ENCODE measurements around the gene TRIM38.

DNA sequence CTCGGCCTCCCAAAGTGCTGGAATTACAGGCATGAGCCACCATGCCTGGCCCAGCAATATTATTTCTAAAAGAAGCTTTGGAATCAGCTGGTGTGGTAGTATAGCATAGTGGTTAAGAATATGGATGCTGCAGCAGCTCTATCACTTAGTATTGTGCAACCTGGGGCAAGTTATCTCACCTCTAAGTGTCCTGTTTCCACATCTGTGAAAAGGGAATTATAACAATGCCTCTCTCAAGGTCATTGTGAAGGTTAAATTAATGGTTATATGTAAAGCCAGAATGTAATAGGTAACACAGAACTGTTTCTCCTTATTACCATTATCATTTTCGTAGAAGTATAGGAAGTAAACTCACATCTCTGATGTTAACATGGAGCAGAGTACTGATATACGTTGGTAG is 46.3 kb upstream of the TRIM38 start:
- TF ChIP-seq FOXP2 (optimal IDR thresholded peaks at IDR 0.05; ENCODE audit: control extremely low read depth, extremely low read length, insufficient read depth) (no peak), POLR2AphosphoS5 (IDR thresholded peaks at IDR 0.05; ENCODE audit: borderline replicate concordance, low read depth, low read length) (no peak), EZH2 (IDR thresholded peaks at IDR 0.05) (no peak)

All from SK-N-MC (cell line).